Astrocyte of the cerebellum (primary cell): ENCODE results near the gene BAZ2B.

Experiments used
- DNase-seq: peaks from one replicate; pipeline ENCODE4 v3.0.0-alpha.2; 2011; ENCODE audit warnings: low read depth
- H3K4me3 ChIP-seq: 2 replicates; pipeline ENCODE4 v1.5.1; 2011; ENCODE audit warnings: mild to moderate bottlenecking, low read depth, low read length, moderate library complexity
- CTCF ChIP-seq: IDR thresholded peaks from 2 replicates; pipeline ENCODE4 v1.5.1; 2012; ENCODE audit warnings: low read length, low read depth, moderate library complexity, mild to moderate bottlenecking; ENCODE audit errors: missing control alignments
- in situ Hi-C: cut with HindIII; loops from 2 replicates; pipeline ENCODE4 v1.10.0; 2017; ENCODE audit warnings: low sequenced_read_pairs

BAZ2B gene

GRCh38 chr2:159438720-159439353 is 177.5 kb downstream of the BAZ2B start:
- no peak for TF ChIP-seq CTCF
- H3K4me3 ChIP-seq: no peak overlapping the region
- DNase-seq: no peak
- in situ Hi-C loops: no loop called here

- TF ChIP-seq CTCF: no peak
- in situ Hi-C loops: no loop called here
- DNase-seq: no peak
- no peak overlapping the region for H3K4me3 ChIP-seq
These were observed 178.1 kb downstream of the BAZ2B start for GRCh38 chr2:159438284-159438683.

- in situ Hi-C loops: no loop called here
- H3K4me3 ChIP-seq: no peak overlapping the region
- TF ChIP-seq CTCF: no peak
- no peak for DNase-seq
These were observed 183.7 kb downstream of the BAZ2B start for GRCh38 chr2:159432610-159433009.

GRCh38 chr2:159427048-159427447 is 189.3 kb downstream of the BAZ2B start:
- DNase-seq: no peak
- H3K4me3 ChIP-seq: no peak overlapping the region
- TF ChIP-seq CTCF: no peak
- in situ Hi-C loops: no loop called here

- DNase-seq: no peak
- no peak overlapping the region for H3K4me3 ChIP-seq
- in situ Hi-C loops: no loop called here
- no peak for TF ChIP-seq CTCF
These were observed 196.9 kb downstream of the BAZ2B start for GRCh38 chr2:159419403-159419802.

GRCh38 chr2:159411460-159411859 is 204.9 kb downstream of the BAZ2B start:
- in situ Hi-C loops: no loop called here
- TF ChIP-seq CTCF: no peak
- DNase-seq: no peak
- H3K4me3 ChIP-seq: no peak overlapping the region
